Hematopoietic multipotent progenitor cell (in vitro differentiated cells): ENCODE measurements around the gene CYP27B1. TPM values are rescaled to one million over a fixed set of nuclear protein-coding genes. Genes with fewer than 3 reads are reported as not detected.

Source experiments
- DNase-seq, 3 donors: peaks; one replicate each; pipeline ENCODE4 v3.0.0-alpha.2; 2011 to 2015; ENCODE audit warnings: low read depth in 2 of 3, low spot score in 2 of 3
- total RNA-seq: library from RNA; depleted of rRNA; stranded (reverse); fragments of >200 nt; gene quantifications from one replicate; pipeline ENCODE4 v1.2.3, GENCODE V29; 2012

CYP27B1 gene
- total RNA-seq, 1 donor, result 3.2 TPM

GRCh38 chr12:57737467-57738460 is 29.1 kb downstream of the CYP27B1 start:
- DNase-seq, result no peak

- no peak for DNase-seq
These were observed 30.0 kb downstream of the CYP27B1 start for GRCh38 chr12:57736741-57737466.

- DNase-seq, result no peak
These were observed 30.7 kb downstream of the CYP27B1 start for GRCh38 chr12:57735952-57736740.

- no peak for DNase-seq
These were observed 31.6 kb downstream of the CYP27B1 start for GRCh38 chr12:57735198-57735855.

- no peak for DNase-seq
These were observed 32.3 kb downstream of the CYP27B1 start for GRCh38 chr12:57734591-57734990.

- DNase-seq, result no peak
These were observed 33.0 kb downstream of the CYP27B1 start for GRCh38 chr12:57733928-57734327.

- no peak for DNase-seq
These were observed 33.9 kb downstream of the CYP27B1 start for GRCh38 chr12:57732726-57733593.

GRCh38 chr12:57732270-57732669 is 34.6 kb downstream of the CYP27B1 start:
- DNase-seq, result no peak

GRCh38 chr12:57731411-57732080 is 35.3 kb downstream of the CYP27B1 start:
- no peak for DNase-seq

GRCh38 chr12:57730336-57731067 is 36.4 kb downstream of the CYP27B1 start:
- no peak for DNase-seq

GRCh38 chr12:57729321-57729844 is 37.5 kb downstream of the CYP27B1 start:
- no peak for DNase-seq

- no peak for DNase-seq
These were observed 39.0 kb downstream of the CYP27B1 start for GRCh38 chr12:57727758-57728395.

GRCh38 chr12:57726884-57727757 is 39.8 kb downstream of the CYP27B1 start:
- no peak for DNase-seq

GRCh38 chr12:57726151-57726883 is 40.6 kb downstream of the CYP27B1 start:
- DNase-seq, result peak in 2 of 3 donors; percentile 30 to 52

- DNase-seq, result no peak
These were observed 41.1 kb downstream of the CYP27B1 start for GRCh38 chr12:57725851-57726150.
